ENCODE measurements around the gene CEACAM3.

DNA sequence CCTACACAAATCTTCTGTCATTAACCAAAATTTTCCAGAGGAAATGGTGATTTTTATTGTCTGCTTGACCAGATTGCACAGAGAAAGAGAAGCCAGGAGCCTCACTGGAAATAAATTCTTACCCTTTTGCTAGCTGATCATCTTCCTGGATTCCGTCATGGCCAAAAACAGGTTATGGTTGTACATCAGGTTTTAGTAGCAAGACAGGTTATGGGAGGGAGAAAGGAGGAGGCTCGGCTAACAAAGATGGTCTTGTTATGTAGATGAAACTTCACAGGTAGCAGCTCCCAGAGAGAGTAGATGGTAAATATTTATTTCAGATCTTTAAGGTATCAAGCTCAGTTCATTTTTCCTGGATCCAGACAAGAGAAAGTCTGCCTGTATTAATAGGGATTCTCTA, 19.7 kb upstream of the CEACAM3 start:
- TF ChIP-seq, protein P1, sequence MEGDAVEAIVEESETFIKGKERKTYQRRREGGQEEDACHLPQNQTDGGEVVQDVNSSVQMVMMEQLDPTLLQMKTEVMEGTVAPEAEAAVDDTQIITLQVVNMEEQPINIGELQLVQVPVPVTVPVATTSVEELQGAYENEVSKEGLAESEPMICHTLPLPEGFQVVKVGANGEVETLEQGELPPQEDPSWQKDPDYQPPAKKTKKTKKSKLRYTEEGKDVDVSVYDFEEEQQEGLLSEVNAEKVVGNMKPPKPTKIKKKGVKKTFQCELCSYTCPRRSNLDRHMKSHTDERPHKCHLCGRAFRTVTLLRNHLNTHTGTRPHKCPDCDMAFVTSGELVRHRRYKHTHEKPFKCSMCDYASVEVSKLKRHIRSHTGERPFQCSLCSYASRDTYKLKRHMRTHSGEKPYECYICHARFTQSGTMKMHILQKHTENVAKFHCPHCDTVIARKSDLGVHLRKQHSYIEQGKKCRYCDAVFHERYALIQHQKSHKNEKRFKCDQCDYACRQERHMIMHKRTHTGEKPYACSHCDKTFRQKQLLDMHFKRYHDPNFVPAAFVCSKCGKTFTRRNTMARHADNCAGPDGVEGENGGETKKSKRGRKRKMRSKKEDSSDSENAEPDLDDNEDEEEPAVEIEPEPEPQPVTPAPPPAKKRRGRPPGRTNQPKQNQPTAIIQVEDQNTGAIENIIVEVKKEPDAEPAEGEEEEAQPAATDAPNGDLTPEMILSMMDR (IDR thresholded peaks at IDR 0.05): no peak
- TF ChIP-seq EP300 (IDR thresholded peaks at IDR 0.05) (no peak), POLR2A (IDR thresholded peaks at IDR 0.05) (no peak), POLR2AphosphoS5 (IDR thresholded peaks at IDR 0.05) (no peak)
